Activated CD4-positive, alpha-beta T cell treated with anti-CD3 and anti-CD28 coated beads, Interleukin-2, amount 10 ng/mL, durations not matched to agents 7 days and 5 days (primary cell): ENCODE results near the gene PPP2R5D. TPM values are rescaled to one million over a fixed set of nuclear protein-coding genes. Genes with fewer than 3 reads are reported as not detected.
A peak's percentile ranks its signal among the peaks of the same experiment; 100 is the strongest.

Experiments used
- CTCF ChIA-PET: fragments of 350-600 bp; sonication (Branson Sonifier 250); formaldehyde crosslinking; loops from one replicate; lab custom pipeline; 2021; ENCODE audit warnings: antibody characterized with exemption; lab: Charles Lee
- POLR2A ChIA-PET: fragments of 350-600 bp; sonication (Branson Sonifier 250); formaldehyde crosslinking; loops from one replicate; lab custom pipeline; 2021; ENCODE audit warnings: antibody characterized with exemption; lab: Charles Lee
- DNase-seq: peaks from one replicate; pipeline ENCODE4 v3.0.0-alpha.2; 2020
- H3K27ac Mint-ChIP-seq: one replicate; pipeline ENCODE4 v1.8.0; 2021; ENCODE audit warnings: mild to moderate bottlenecking, moderate library complexity, mixed read lengths
- H3K27me3 Mint-ChIP-seq: one replicate; pipeline ENCODE4 v1.8.0; 2021; ENCODE audit warnings: mixed read lengths
- H3K36me3 Mint-ChIP-seq: one replicate; pipeline ENCODE4 v1.8.0; 2021; ENCODE audit warnings: low read depth, mixed read lengths
- H3K4me1 Mint-ChIP-seq: one replicate; pipeline ENCODE4 v1.8.0; 2021; ENCODE audit warnings: mixed read lengths
- H3K4me3 Mint-ChIP-seq: one replicate; pipeline ENCODE4 v1.8.0; 2021; ENCODE audit warnings: mild to moderate bottlenecking, moderate library complexity, mixed read lengths
- H3K9me3 Mint-ChIP-seq: one replicate; pipeline ENCODE4 v1.8.0; 2021; ENCODE audit warnings: mixed read lengths
- total RNA-seq, 2 experiments: library from RNA; stranded (reverse); gene quantifications; one replicate each; pipeline ENCODE4 v1.2.3, GENCODE V29; 2021

PPP2R5D gene
- total RNA-seq, 2 experiments from 2014 or later, result 62.0 to 68.1 TPM

GRCh38 chr6:43053545-43054205, 69.3 kb downstream of the PPP2R5D start, which contains the start of gene CUL7:
CUL7 (minus strand) TSS chr6:43053851; CDS start chr6:43052788, 1,063 bp downstream.
- H3K36me3 Mint-ChIP-seq, result peaks cover 42% of the 10 kb centered on the region
- H3K4me3 Mint-ChIP-seq, result peak within 1 kb of the TSS; percentile 98
- ChIA-PET CTCF (interaction anchor here (0.6 to 1.6 kb wide), 4 partner anchors 18 to 90 kb away, joined by 3 to 4 read pairs (median 4); partner anchors contain the start of gene PPP2R5D), POLR2A (interaction anchor here (0.6 to 0.9 kb wide), 2 partner anchors 40 to 74 kb away, joined by 3 read pairs; partner anchors contain the start of genes KLHDC3, MEA1 and PEX6)
- peak within 1 kb of the TSS; percentile 99 for H3K27ac Mint-ChIP-seq
- no peaks in the 10 kb centered on the region for H3K9me3 Mint-ChIP-seq
- H3K27me3 Mint-ChIP-seq, result no peaks in the 10 kb centered on the region
- DNase-seq, result peak; percentile 95
- H3K4me1 Mint-ChIP-seq, result peaks cover 55% of the 10 kb centered on the region

GRCh38 chr6:43054206-43054943, 70.0 kb downstream of the PPP2R5D start:
- peak overlapping the region; percentile 99 for H3K27ac Mint-ChIP-seq
- H3K9me3 Mint-ChIP-seq, result no peaks in the 10 kb centered on the region
- CTCF ChIA-PET, result interaction anchor here (0.6 to 1.6 kb wide), 7 partner anchors 18 to 646 kb away, joined by 3 to 4 read pairs (median 3); partner anchors contain the start of gene PPP2R5D
- peaks cover 59% of the 10 kb centered on the region for H3K4me1 Mint-ChIP-seq
- H3K4me3 Mint-ChIP-seq, result peak overlapping the region; percentile 98
- POLR2A ChIA-PET, result interaction anchor here (0.6 to 0.9 kb wide), 2 partner anchors 40 to 75 kb away, joined by 3 read pairs; partner anchors contain the start of genes KLHDC3, MEA1 and PEX6
- peaks cover 39% of the 10 kb centered on the region for H3K36me3 Mint-ChIP-seq
- no peaks in the 10 kb centered on the region for H3K27me3 Mint-ChIP-seq
- no peak for DNase-seq

- Mint-ChIP-seq H3K4me3 (peak overlapping the region; percentile 1), H3K36me3 (peaks cover 30% of the 10 kb centered on the region), H3K4me1 (peaks cover 69% of the 10 kb centered on the region), H3K27me3 (no peaks in the 10 kb centered on the region), H3K9me3 (no peaks in the 10 kb centered on the region), H3K27ac (no peak overlapping the region)
- DNase-seq, result no peak
- ChIA-PET POLR2A (no interaction called here), CTCF (interaction anchor here (1.0 kb wide), 1 partner anchor 9 kb away, joined by 4 read pairs; no protein-coding TSS in a partner anchor)
Observed at GRCh38 chr6:43055966-43056365, 71.6 kb downstream of the PPP2R5D start.

GRCh38 chr6:43058531-43058930, 74.2 kb downstream of the PPP2R5D start:
- H3K9me3 Mint-ChIP-seq, result no peaks in the 10 kb centered on the region
- H3K36me3 Mint-ChIP-seq, result peaks cover 21% of the 10 kb centered on the region
- no peaks in the 10 kb centered on the region for H3K27me3 Mint-ChIP-seq
- ChIA-PET CTCF (interaction anchor here (0.9 to 1.7 kb wide), 4 partner anchors 42 to 129 kb away, joined by 3 to 5 read pairs (median 4); partner anchors contain the start of gene CNPY3), POLR2A (interaction anchor here (1.1 kb wide), 1 partner anchor 74 kb away, joined by 4 read pairs; the partner anchor contains the start of gene PPP2R5D)
- peak overlapping the region; percentile 88 for H3K4me3 Mint-ChIP-seq
- DNase-seq, result no peak
- H3K4me1 Mint-ChIP-seq, result peaks cover 51% of the 10 kb centered on the region
- H3K27ac Mint-ChIP-seq, result peak overlapping the region; percentile 98

- CTCF ChIA-PET, result interaction anchor here (0.9 to 1.7 kb wide), 6 partner anchors 9 to 130 kb away, joined by 3 to 5 read pairs (median 4); partner anchors contain the start of gene CNPY3
- Mint-ChIP-seq H3K36me3 (peaks cover 15% of the 10 kb centered on the region), H3K4me1 (peaks cover 44% of the 10 kb centered on the region)
Observed at GRCh38 chr6:43059168-43060033, 75.0 kb downstream of the PPP2R5D start, which contains the start of the genes KLC4 and MRPL2. KLC4 (plus strand) TSS chr6:43059631; CDS start chr6:43061336, 1,705 bp downstream. MRPL2 (minus strand) TSS chr6:43059434; CDS start chr6:43059381, 53 bp downstream.

GRCh38 chr6:43060034-43060754, 75.8 kb downstream of the PPP2R5D start:
- no peaks in the 10 kb centered on the region for H3K9me3 Mint-ChIP-seq
- peaks cover 15% of the 10 kb centered on the region for H3K36me3 Mint-ChIP-seq
- ChIA-PET POLR2A (no interaction called here), CTCF (interaction anchor here (1.0 to 1.4 kb wide), 2 partner anchors 12 to 44 kb away, joined by 3 to 4 read pairs; no protein-coding TSS in a partner anchor)
- no peaks in the 10 kb centered on the region for H3K27me3 Mint-ChIP-seq
- H3K4me3 Mint-ChIP-seq, result peak overlapping the region; percentile 88
- no peak for DNase-seq
- H3K4me1 Mint-ChIP-seq, result peaks cover 44% of the 10 kb centered on the region
- peak overlapping the region; percentile 98 for H3K27ac Mint-ChIP-seq

More at GRCh38 chr6:43059168-43060033, 75.0 kb downstream of the PPP2R5D start, which contains the start of the genes KLC4 and MRPL2:
- no peaks in the 10 kb centered on the region for H3K9me3 Mint-ChIP-seq
- DNase-seq, result peak; percentile 98
- POLR2A ChIA-PET, result interaction anchor here (0.6 to 1.1 kb wide), 3 partner anchors 75 to 568 kb away, joined by 3 to 4 read pairs (median 3); partner anchors contain the start of gene PPP2R5D
- H3K27ac Mint-ChIP-seq, result peak within 1 kb of the TSS; percentile 98
- peak within 1 kb of the TSS; percentile 88 for H3K4me3 Mint-ChIP-seq
- H3K27me3 Mint-ChIP-seq, result no peaks in the 10 kb centered on the region

GRCh38 chr6:43060755-43061633, 76.6 kb downstream of the PPP2R5D start:
- Mint-ChIP-seq H3K27ac (peak overlapping the region; percentile 98), H3K4me3 (peak overlapping the region; percentile 88), H3K36me3 (peaks cover 8% of the 10 kb centered on the region), H3K9me3 (no peaks in the 10 kb centered on the region), H3K27me3 (no peaks in the 10 kb centered on the region), H3K4me1 (peaks cover 39% of the 10 kb centered on the region)
- CTCF ChIA-PET, result interaction anchor here (0.5 to 0.6 kb wide), 3 partner anchors 19 to 123 kb away, joined by 3 to 4 read pairs (median 3); no protein-coding TSS in a partner anchor
- DNase-seq, result no peak
- POLR2A ChIA-PET, result no interaction called here

GRCh38 chr6:43061861-43062260, 77.5 kb downstream of the PPP2R5D start:
- Mint-ChIP-seq H3K4me3 (no peak overlapping the region), H3K4me1 (peaks cover 35% of the 10 kb centered on the region), H3K27me3 (no peaks in the 10 kb centered on the region), H3K36me3 (peaks cover 6% of the 10 kb centered on the region), H3K27ac (peak overlapping the region; percentile 60), H3K9me3 (no peaks in the 10 kb centered on the region)
- ChIA-PET CTCF (interaction anchor here (0.5 to 0.6 kb wide), 2 partner anchors 18 to 124 kb away, joined by 3 to 4 read pairs; no protein-coding TSS in a partner anchor), POLR2A (no interaction called here)
- no peak for DNase-seq
